SU-DHL-6 (cell line): ENCODE measurements around the gene NFKBIE.

Source experiments
- H2AFZ ChIP-seq: fragments of 200-600 bp; sonication (generic); 2 replicates; pipeline ENCODE4 v1.6.1; 2014; ENCODE audit warnings: low read depth, mild to moderate bottlenecking, moderate library complexity, mixed read lengths, antibody characterized with exemption, low read length; ENCODE audit not compliant: severe bottlenecking
- H3F3A ChIP-seq: fragments of 200-600 bp; shearing (Covaris generic); 2 replicates; pipeline ENCODE4 v1.6.0; 2016; ENCODE audit warnings: antibody characterized with exemption, mild to moderate bottlenecking; ENCODE audit not compliant: insufficient read depth
- H3K27ac ChIP-seq: fragments of 200-600 bp; sonication (generic); 2 replicates; pipeline ENCODE4 v1.5.1; 2016; ENCODE audit warnings: low read depth, mild to moderate bottlenecking, low read length, moderate library complexity, mixed read lengths
- H3K27me3 ChIP-seq: fragments of 200-600 bp; sonication (generic), shearing (Covaris generic); 2 replicates; pipeline ENCODE4 v1.6.0; 2014; ENCODE audit warnings: mild to moderate bottlenecking, low read length
- H3K36me3 ChIP-seq: fragments of 200-600 bp; sonication (generic); 2 replicates; pipeline ENCODE4 v1.6.1; 2014; ENCODE audit warnings: mild to moderate bottlenecking, low read length, mixed read lengths
- H3K4me2 ChIP-seq: fragments of 300-600, 200-600 bp; shearing (Covaris generic), sonication (generic); 2 replicates; pipeline ENCODE4 v1.6.0; 2014; ENCODE audit warnings: low read length, low read depth, mild to moderate bottlenecking; ENCODE audit not compliant: poor library complexity, severe bottlenecking
- H3K4me3 ChIP-seq: fragments of 200-600 bp; sonication (generic); 2 replicates; pipeline ENCODE4 v1.5.1; 2014; ENCODE audit warnings: antibody characterized with exemption, low read length, mild to moderate bottlenecking, mixed read lengths; ENCODE audit not compliant: insufficient read depth, poor library complexity, severe bottlenecking
- H3K79me2 ChIP-seq: fragments of 200-600 bp; sonication (generic); 2 replicates; pipeline ENCODE4 v1.6.1; 2014; ENCODE audit warnings: mild to moderate bottlenecking, low read length, moderate library complexity; ENCODE audit not compliant: insufficient read depth
- H3K9ac ChIP-seq: fragments of 200-600 bp; sonication (generic); 2 replicates; pipeline ENCODE4 v1.7.0; 2014; ENCODE audit warnings: mild to moderate bottlenecking, low read length
- H3K9me2 ChIP-seq: fragments of 200-600 bp; sonication (generic); replicated peaks from 2 replicates; pipeline ENCODE4 v1.6.1; 2014; ENCODE audit warnings: low read length; ENCODE audit not compliant: insufficient read depth
- H3K9me3 ChIP-seq: fragments of 200-600 bp; sonication (generic); 2 replicates; pipeline ENCODE4 v1.6.1; 2014; ENCODE audit warnings: low read length, mixed read lengths; ENCODE audit not compliant: insufficient read depth
- H4K20me1 ChIP-seq: fragments of 200-600 bp; sonication (generic); 2 replicates; pipeline ENCODE4 v1.6.1; 2014; ENCODE audit warnings: low read depth, mild to moderate bottlenecking, antibody characterized with exemption, low read length, moderate library complexity, mixed read lengths
- CTCF ChIP-seq: fragments of 200-600 bp; sonication (generic); IDR thresholded peaks from one replicate; pipeline ENCODE4 v1.5.1; 2017; ENCODE audit warnings: antibody characterized with exemption, mild to moderate bottlenecking, low read length, moderate library complexity; ENCODE audit not compliant: insufficient read depth, poor library complexity, severe bottlenecking
- EZH2phosphoT487 ChIP-seq: fragments of 200-600 bp; sonication (generic), shearing (Covaris generic); conservative IDR thresholded peaks from 2 replicates; pipeline ENCODE4 v1.6.1; 2018; ENCODE audit warnings: mild to moderate bottlenecking, antibody characterized with exemption, low read length, moderate library complexity, mixed read lengths

The NFKBIE gene

GRCh38 chr6:44228031-44228430 is 37.3 kb downstream of the NFKBIE start:
- no peaks in the 10 kb centered on the region for H4K20me1 ChIP-seq
- no peaks in the 10 kb centered on the region for H3K9me3 ChIP-seq
- H3K27me3 ChIP-seq: no peaks in the 10 kb centered on the region
- peaks cover 44% of the 10 kb centered on the region for H3K79me2 ChIP-seq
- H3F3A ChIP-seq: no peaks in the 10 kb centered on the region
- no peak overlapping the region for H3K4me3 ChIP-seq
- no peak for TF ChIP-seq EZH2phosphoT487
- H3K4me2 ChIP-seq: no peak overlapping the region
- no peaks in the 10 kb centered on the region for H3K36me3 ChIP-seq
- no peak overlapping the region for H3K27ac ChIP-seq
- H3K9me2 ChIP-seq: no peaks in the 10 kb centered on the region
- H2AFZ ChIP-seq: no peak overlapping the region
- H3K9ac ChIP-seq: no peak overlapping the region

GRCh38 chr6:44227148-44227793 is 38.1 kb downstream of the NFKBIE start:
- no peak overlapping the region for H3K4me3 ChIP-seq
- peaks cover 44% of the 10 kb centered on the region for H3K79me2 ChIP-seq
- no peaks in the 10 kb centered on the region for H4K20me1 ChIP-seq
- no peak overlapping the region for H3K27ac ChIP-seq
- no peaks in the 10 kb centered on the region for H3K9me2 ChIP-seq
- H3K9me3 ChIP-seq: no peaks in the 10 kb centered on the region
- H3K4me2 ChIP-seq: no peak overlapping the region
- no peaks in the 10 kb centered on the region for H3F3A ChIP-seq
- no peak overlapping the region for H2AFZ ChIP-seq
- no peaks in the 10 kb centered on the region for H3K27me3 ChIP-seq
- TF ChIP-seq EZH2phosphoT487 (no peak), CTCF (no peak)
- H3K36me3 ChIP-seq: no peaks in the 10 kb centered on the region
- no peak overlapping the region for H3K9ac ChIP-seq

GRCh38 chr6:44226368-44227147 is 38.8 kb downstream of the NFKBIE start:
- H2AFZ ChIP-seq: no peak overlapping the region
- no peaks in the 10 kb centered on the region for H3K9me3 ChIP-seq
- peaks cover 44% of the 10 kb centered on the region for H3K79me2 ChIP-seq
- no peaks in the 10 kb centered on the region for H3K27me3 ChIP-seq
- H3K36me3 ChIP-seq: no peaks in the 10 kb centered on the region
- no peak overlapping the region for H3K27ac ChIP-seq
- no peak overlapping the region for H3K4me3 ChIP-seq
- H3F3A ChIP-seq: no peaks in the 10 kb centered on the region
- peak overlapping the region; percentile 66 for H3K4me2 ChIP-seq
- H3K9me2 ChIP-seq: no peaks in the 10 kb centered on the region
- no peaks in the 10 kb centered on the region for H4K20me1 ChIP-seq
- TF ChIP-seq EZH2phosphoT487: no peak
- no peak for TF ChIP-seq CTCF
- H3K9ac ChIP-seq: peak overlapping the region; percentile 83
